HG03354 (cell line): ENCODE results near the gene SLC38A2.

Experiments
- ATAC-seq: cut with Tn5 transposase; IDR thresholded peaks from one replicate; pipeline ENCODE4 v1.9.1; 2021; ENCODE audit warnings: mild to moderate bottlenecking; ENCODE audit not compliant: unreplicated experiment, poor library complexity, severe bottlenecking

SLC38A2 gene

GRCh38 chr12:46363582-46364299, 8.8 kb downstream of the SLC38A2 start:
- no peak for ATAC-seq

- ATAC-seq: no peak
Observed at GRCh38 chr12:46362895-46363581, 9.5 kb downstream of the SLC38A2 start.

DNA sequence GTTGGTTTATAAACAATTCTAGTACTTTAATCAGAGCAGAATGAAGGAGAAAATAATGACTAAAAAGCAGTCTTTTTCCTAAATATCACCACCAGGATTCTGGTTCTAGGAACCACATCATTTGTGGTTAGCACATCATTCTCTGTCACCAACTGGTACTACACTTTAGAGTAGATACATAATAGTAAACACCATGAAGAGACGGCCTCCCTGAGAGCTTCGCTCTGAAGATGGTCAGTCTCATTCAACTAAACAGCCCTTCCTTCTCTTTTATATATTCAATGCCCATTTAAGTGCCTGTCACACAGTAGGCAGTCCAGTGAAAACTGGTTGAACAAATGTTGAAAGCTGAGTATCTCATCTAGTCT, 10.9 kb downstream of the SLC38A2 start:
- no peak for ATAC-seq

DNA sequence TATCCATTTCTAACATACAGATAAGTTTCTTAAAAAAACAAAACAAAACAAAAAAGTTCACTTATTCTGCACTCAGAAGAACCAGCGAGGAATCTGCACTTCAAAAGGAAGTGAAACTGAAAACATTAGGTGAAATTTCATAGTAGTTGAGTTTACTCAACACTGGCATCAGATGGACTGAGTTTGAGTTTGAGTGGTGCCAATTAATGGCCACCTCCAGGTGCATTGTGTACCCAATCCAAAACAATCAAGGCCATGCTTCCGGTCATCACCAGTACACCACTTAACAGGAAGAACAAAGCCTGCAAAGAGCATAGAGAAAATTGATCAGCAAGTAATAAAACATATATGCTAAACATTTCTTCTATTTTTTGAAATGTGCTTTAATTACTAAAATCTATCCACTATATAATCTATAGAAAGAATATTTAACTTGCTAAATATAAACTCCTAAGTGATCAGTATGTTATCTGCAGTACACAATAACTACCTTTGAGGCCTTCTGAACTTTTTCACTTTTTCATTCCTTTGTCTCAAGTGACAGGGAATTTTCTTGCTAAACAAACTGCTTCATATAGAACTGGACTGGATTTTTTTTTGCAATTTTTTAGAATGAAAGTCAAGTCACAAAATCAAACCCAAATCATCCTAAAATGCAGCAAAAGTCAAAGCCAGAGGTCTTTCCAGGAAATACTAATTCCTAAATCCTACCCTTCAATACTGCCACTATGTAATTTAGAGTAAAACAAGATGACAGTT, 11.5 kb downstream of the SLC38A2 start:
- ATAC-seq: peak; percentile 81

GRCh38 chr12:46360370-46360769, 12.2 kb downstream of the SLC38A2 start:
- ATAC-seq: no peak

DNA sequence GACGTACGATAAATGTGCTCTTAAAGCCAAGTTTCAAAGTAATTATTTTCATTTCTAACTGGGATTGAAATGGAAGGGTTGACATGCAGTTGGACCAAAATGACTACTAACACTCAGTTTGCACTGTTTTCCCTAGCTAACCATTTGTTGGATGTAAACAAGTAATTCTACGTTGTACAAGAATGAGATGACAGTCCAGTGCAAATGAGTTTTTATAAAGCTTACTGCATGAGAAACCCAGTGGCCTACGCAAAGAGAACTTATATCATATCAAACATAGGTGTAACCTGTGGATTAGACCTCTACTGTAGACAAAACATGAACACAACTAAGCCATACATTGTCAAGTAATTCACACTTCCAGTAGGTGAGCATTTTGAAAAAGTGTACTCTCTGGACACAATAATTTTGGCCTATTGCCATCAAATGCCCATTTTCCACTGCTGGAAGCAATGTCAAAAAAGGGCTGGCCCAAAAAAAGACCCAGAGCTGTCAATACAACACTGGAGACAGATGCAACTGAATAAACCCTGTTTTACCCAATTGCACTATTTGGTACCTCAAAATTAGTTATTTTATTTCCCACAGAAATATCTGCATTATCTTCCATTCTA, 12.8 kb downstream of the SLC38A2 start:
- no peak for ATAC-seq

DNA sequence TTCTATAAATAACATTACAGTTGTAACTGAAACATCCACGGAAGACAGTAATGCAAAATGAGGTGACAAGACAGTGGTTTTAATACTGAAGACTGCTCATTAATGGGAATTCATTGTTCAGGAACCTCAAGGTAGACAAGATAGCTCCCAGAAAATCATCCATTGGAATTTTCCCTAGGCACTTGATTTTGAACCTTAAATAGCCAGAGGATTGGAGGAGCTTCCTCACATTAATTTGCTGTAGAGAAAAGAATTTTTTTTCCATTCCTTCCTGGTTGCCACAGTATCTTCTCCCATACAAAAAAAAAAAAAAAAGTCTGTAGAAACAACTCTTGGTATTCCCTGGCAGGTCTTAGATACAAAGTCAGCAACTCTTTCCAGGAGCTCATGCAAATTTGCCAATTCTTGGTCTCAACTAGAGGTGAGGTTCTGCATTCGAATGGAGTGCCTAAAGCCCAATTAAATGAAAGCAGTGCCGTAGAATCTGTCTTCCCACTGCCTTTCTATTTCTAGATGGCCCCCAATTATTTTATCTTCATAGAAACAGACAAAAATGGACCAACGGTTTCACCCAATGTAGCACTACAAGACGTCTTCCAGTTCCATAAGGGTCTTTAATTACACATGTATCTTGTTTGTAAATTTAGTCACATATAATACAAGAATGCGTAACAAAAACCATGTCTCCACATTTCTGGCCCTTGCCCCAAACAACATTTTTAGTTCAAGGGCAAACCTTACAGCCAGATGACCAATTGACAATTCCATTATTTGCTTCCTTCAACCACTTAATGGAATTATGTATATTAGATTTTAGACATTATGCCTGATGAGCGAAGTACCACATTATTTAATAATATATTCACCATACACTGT, 13.5 kb downstream of the SLC38A2 start:
- ATAC-seq: no peak

DNA sequence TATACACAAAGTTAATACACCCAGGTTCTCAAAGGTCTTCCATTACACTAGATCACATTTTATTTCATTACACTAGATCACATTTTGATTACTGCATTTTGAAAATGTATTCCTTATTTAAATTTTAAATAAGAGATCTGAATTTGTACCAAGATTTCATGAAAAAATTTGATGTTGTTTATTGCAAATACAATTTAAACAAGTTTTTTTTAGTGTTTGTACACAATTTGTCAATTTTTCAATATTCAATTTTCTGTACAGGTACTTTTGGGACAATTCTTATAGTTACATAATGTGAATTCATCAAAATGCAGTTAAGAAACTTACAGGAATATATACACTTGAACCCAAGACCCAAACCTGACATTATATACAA, 14.3 kb downstream of the SLC38A2 start:
- no peak for ATAC-seq

GRCh38 chr12:46357438-46358324, 14.9 kb downstream of the SLC38A2 start:
- no peak for ATAC-seq

- ATAC-seq: no peak
Observed at GRCh38 chr12:46356655-46357437, 15.7 kb downstream of the SLC38A2 start.

DNA sequence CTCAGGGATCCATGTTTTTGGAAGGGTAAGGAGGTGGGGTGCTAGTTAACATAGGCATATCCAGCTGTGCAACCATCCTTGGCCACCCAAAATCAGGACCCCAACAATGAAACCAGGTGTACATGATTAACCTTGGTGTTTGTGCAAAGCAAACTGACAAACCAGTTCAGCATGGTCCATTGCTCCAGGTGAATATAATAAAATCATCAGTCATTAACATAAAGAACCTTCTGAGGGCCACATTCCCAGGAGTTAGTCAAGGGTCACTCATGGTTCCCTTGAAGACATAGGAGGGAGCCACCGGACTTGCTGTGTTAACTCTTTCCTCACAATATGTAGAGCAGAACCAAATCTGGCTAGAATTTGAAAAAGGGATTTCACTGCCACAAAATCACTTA, 17.8 kb downstream of the SLC38A2 start:
- ATAC-seq: no peak

DNA sequence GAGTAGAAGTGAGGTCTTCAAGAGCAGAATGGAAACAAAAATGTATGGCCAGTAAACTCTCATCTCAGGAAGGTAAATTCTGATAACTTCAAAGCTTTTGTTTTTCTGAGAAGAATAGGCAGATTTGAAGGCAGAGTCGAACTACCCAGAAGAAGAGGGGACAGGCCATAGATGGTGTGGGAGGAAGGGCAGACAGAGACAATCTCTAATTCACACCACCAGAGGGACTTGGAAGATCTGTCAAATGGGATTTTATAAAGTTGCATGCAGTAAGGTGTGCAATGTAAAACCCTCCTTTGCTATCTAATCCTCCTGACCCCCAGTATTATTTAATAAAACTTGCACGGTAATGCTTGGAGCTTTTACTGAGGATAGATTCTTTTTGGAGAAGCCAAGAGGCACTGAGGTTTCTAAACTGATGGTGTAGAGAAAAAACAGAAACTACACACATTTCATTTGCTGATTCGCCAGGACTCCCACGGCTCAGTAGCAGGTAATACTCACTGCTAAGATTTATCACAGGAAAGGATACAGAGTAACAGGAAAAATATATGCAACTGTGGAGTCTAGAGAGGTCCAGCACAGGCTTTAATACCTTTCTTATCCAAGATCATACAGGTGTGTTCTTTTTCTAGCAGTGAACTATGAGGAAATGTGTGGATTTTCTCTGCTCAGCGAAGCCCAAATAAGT, 18.3 kb downstream of the SLC38A2 start:
- ATAC-seq: no peak

- ATAC-seq: no peak
Observed at GRCh38 chr12:46351886-46352650, 20.5 kb downstream of the SLC38A2 start.

DNA sequence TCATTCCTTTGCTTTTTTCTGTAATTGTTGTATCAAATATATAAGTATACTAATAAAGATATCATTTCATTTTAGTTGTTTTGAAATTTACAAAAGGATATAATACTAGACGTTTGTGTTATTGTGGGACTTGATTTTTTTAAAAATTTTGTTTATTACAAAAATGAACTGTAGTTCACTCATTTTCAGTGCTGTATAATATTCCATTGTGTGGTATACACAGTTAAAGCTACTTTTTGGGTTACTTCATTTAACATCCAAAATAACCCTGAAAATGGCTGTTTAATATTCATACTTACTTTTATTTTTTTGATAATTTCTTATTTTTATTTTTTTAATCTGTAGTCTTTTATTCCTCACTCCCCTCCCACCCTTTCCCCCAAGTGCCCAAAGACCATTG, 21.4 kb downstream of the SLC38A2 start:
- no peak for ATAC-seq

- ATAC-seq: no peak
Observed at GRCh38 chr12:46349253-46349652, 23.3 kb downstream of the SLC38A2 start.

GRCh38 chr12:46343118-46343852, 29.3 kb downstream of the SLC38A2 start:
- ATAC-seq: no peak
